GM12873 (cell line): ENCODE measurements around the gene VPREB3.

ENCODE experiments used
- TF ChIP-seq, protein P1 (sequence below): IDR thresholded peaks from 2 replicates; pipeline ENCODE4 v1.5.1; 2012; ENCODE audit warnings: low read depth, mild to moderate bottlenecking, moderate library complexity, low read length, control low read depth; ENCODE audit not compliant: insufficient read depth; ENCODE audit errors: missing control alignments

Gene VPREB3

DNA sequence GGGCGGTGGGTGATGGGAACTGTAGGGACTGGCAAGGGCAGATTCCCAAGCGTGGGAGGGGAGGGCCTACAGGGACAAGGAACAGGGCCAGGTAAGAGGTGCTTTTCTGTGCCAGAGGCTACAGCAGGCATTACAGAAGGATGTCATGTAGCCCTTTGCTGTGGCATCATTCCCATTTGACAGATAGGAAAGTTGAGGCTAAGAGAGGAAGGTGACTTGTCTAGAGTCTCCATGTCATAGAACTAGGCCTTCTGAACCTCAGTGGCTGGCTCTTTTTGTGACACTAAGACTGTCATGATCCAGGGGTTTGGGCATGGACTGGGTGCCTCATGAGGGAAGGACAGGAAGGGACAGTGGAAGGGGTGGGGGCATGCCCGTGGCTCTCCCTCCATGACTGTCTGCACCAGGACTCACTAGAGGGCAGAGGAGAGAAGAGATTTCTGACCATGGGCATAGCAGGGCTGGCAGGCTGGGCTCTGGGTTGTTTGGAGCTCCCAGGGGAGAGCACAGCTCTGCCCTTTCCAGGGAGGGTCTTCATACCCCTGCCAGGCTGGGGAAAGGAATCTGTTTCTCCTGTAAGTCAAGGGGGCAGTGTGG is 21.7 kb upstream of the VPREB3 start:
- TF ChIP-seq, protein P1, sequence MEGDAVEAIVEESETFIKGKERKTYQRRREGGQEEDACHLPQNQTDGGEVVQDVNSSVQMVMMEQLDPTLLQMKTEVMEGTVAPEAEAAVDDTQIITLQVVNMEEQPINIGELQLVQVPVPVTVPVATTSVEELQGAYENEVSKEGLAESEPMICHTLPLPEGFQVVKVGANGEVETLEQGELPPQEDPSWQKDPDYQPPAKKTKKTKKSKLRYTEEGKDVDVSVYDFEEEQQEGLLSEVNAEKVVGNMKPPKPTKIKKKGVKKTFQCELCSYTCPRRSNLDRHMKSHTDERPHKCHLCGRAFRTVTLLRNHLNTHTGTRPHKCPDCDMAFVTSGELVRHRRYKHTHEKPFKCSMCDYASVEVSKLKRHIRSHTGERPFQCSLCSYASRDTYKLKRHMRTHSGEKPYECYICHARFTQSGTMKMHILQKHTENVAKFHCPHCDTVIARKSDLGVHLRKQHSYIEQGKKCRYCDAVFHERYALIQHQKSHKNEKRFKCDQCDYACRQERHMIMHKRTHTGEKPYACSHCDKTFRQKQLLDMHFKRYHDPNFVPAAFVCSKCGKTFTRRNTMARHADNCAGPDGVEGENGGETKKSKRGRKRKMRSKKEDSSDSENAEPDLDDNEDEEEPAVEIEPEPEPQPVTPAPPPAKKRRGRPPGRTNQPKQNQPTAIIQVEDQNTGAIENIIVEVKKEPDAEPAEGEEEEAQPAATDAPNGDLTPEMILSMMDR = no peak

DNA sequence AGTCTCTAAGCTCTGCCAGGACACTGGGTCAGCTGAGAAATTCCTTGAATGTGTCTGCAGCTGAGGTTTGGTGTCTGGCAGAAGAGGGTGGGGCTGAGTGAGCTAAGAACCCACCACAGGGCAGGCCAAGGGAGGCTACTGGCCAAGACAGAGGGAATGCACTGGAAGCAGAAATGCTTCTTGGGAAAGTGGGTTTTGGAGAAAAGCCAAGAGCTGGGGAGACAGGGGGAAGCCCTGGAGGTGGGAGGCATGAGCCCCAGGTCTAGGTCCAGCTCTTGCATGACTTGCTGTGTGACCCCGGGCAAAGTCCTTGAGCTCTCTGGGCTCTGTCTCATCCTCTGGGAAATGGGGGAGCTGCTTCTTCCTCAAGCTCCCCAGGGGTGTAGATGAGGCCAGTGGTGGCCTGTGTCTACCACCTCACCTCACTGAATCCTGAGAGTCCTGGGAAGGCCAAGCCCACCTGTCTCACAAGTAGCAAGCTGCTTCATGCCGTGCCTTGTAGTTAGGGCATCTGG is 20.8 kb upstream of the VPREB3 start:
- TF ChIP-seq, protein P1 = no peak

DNA sequence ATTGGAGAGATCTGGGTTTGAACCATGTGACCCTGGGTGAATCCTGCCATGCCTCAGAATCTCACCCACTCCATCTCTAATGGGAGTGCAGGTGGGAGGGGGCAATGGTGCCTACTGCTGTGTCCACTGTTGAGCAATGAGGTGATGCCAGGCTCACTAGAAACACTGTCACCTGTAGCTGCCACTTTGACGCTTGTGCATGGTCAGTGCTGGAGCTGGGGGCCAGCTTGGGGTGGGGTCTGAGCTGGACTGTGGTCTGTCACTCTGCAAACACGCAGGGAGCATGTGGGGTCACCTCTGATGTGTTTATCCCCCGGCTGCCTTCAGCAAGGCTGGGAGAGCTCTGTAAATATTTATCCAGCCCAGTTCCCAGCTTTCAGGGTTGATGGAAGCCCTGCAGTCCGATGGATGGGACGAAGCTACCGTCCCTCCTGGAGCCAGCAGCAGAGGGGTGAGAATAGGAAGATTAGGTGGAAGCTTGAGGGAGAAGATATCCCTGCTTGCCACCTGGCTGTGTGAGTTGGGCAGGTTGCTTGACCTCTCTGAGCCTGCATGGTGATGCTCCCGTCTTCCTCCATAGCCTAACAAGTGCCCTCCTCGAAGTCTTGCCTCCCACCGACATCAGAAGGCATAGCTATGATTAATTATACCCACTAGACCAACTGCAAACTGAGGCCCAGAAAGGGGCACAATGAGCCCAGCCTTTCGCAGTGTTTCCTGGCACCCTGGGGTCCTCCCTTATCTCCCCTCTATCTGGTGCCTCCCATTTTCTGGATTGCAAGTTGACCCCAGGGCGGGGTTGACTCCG is 20.1 kb upstream of the VPREB3 start:
- TF ChIP-seq, protein P1 = no peak

DNA sequence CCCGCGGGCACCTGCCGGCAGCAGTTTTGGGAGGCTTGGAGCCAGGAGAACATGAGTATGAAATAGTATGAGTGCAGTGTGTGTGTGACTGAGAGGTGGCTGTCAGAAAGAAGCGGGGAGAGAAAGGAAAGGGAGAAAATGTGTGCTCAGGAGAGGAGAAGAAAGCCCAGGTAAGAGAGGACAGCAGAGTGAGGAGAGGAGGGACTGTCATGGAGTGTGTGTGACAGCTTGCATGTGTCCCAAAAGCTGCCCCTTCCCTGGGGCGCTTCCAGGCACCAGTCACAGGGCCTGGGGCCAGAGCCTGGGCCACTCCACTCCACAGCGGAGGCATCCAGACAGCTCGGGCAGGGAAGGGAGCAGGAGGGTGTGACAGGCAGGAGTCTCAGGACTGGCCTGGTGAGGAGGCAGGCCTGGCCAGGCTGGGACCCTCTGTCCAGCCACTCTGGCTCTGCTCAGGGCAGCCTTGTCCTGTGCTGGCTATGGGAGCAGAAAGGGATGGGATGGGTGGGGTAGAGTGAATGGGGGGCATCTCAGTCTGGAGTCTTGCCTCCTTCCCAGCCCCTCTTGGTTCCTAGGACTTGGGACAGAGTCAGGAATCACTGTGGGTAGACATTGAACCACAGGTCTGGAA is 19.4 kb upstream of the VPREB3 start:
- TF ChIP-seq, protein P1 = no peak

DNA sequence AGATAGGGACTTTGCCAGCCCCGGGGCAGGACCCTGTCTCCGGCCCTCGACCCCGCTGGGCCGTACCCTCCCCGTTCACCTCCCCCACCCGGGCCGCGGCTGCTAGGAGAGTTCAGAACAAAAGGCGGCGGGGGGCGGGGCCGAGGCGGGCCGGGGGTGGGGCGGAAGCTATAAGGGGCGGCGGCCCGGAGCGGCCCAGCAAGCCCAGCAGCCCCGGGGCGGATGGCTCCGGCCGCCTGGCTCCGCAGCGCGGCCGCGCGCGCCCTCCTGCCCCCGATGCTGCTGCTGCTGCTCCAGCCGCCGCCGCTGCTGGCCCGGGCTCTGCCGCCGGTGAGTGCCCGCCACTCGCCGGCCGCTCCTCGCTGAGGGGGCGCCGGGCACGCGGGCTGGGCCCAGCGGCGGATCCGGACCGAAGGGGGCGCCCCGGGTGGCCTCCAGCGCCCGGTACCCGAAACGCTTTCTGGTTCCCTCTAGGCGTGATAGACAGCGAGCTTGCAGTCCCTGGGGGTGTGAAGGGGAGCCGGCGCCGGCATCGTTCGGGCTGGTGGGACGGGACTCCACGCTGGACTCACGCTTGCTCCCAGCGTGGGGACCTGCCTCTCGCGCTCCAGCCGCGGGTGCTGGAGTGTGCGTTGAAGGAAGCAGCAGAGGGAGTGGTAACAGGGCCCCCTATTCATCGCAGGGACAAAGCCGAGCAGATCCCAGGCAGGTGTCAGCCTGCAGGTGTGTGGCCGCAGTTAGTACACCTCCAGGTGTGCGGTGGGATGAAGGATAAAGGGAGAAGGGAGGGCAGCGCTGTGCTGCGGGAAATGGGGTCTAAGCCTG is 18.6 kb upstream of the VPREB3 start, which contains the start of gene MMP11:
MMP11 (plus strand) TSS at position 201 of the 825 bp plus-strand sequence; CDS start at position 223, 22 bp downstream.
- TF ChIP-seq, protein P1 = no peak

DNA sequence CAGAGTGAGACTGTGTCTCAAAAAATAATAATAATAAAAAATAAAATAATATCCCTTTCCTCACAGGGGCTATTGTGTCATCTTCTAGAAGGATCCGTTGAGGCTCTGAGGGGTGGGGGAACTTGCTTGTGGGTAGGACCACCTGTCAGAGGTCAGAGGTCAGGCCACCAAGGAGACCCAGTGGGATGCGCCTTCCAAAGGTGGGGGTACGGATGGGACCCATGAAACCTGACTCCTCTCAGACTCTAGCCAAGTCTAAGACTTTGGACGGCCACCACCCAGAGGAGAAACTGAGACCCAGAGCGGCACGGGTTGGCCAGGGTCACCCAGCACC is 18.1 kb upstream of the VPREB3 start:
- TF ChIP-seq, protein P1 = no peak
